T-helper 22 cell (primary cell): Measurements from ENCODE around the gene PDZD7.

ENCODE experiments used
- DNase-seq: peaks from one replicate; pipeline ENCODE4 v3.0.0-alpha.2; 2020; ENCODE audit warnings: low read depth

Gene PDZD7

DNA sequence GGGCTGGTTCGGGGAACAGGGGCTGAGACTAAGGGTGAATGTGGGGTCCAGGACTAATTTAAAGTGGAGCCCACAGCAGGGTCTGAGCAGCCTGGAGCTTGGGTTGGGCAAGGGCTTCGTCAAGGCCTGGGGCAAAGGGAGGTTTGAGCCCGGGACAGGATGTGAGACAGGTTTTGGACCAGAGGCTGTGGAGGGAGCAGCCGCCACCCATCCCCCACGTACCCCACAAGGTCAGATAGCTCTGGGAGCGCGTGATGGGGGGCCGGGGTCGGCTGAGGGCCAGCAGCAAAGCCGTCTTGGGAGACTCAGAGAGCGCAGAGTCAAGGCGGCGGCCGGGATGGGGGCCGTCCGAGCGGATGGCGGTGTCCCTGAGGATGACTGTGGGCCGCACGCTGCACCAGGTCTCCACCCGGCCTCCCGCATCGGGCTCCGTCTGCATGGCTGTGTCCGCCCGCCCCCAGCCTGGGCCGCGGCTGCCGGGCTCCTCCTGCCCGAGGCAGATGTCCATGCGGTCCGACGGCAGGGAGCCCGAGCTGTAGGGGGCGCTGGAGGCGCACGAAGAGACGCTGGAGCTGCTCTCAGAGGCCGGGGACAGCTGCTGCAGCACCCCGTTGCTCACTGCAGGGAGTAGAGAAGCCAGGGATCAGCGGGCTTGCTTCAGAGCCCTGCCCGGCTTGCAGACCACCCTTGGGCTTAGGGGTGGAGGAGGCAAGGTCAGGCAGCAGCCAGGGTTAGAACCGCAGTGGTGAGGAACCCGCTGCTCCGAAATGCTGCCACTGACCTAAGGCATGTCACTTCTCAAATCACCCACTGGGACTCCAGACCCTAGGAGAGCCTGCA, 12.1 kb downstream of the PDZD7 start:
- DNase-seq, result peak; percentile 30

DNA sequence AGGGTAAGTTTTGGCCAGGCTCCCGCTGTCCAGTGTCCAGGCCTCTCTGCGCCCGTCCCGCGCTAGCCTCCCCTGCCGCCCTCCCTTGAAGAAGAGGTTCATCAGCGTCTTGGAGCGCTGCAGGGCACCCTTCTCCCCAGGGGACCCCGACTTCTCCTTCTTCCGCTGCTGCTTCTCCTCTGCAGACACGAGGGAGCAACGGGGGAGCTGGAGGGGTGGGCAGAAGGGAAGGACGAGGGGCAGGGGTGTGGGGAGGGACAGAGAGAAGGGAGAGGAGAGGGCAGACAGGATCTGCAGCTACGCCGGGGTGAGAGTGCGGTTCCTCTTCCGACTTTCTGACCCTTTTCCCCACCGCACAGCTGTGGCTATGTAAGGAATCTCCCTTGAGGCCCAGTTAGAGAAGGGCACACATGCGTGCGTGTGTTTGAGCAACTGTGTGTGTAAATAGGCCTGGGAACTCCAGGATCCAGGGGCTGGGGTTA, 12.8 kb downstream of the PDZD7 start:
- DNase-seq, result no peak

DNA sequence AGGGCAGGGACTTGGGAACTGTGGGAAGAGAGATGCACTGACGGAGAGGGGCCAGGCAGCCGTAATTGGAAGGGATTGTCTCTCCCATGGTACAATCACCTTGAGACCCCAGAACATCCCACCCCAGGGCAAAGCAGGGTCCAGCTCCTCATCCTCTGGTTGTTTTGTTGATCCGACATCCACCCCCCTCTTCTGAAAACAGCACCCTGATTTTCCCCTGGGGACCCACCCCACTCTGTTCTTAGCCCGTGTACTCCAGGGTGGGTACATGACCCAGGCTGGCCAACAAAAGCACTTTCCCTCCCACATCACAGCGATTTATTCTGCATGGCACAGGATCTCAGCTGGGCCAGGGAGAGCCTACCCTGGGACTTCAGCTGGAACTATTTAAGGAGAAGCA, 14.1 kb downstream of the PDZD7 start:
- no peak for DNase-seq

DNA sequence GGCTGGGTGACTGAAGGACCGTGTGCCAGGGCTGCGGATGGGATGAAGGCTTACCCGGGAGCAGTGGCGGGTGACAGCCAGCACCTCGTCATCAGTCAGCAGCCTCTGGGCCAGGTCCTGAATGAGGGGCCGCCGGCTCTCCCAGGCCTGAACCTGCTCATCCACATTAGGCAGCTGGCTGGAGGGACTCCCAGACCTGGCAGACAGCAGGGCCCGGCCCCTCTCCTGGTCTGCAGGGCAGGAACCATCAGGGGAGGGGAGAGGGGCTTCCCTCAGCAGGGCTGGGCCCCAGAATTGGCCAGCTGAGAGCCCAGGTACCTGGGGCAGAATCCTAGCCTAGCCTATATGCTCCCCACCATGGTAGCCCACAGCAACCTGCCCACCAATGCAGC, 15.4 kb downstream of the PDZD7 start:
- no peak for DNase-seq

DNA sequence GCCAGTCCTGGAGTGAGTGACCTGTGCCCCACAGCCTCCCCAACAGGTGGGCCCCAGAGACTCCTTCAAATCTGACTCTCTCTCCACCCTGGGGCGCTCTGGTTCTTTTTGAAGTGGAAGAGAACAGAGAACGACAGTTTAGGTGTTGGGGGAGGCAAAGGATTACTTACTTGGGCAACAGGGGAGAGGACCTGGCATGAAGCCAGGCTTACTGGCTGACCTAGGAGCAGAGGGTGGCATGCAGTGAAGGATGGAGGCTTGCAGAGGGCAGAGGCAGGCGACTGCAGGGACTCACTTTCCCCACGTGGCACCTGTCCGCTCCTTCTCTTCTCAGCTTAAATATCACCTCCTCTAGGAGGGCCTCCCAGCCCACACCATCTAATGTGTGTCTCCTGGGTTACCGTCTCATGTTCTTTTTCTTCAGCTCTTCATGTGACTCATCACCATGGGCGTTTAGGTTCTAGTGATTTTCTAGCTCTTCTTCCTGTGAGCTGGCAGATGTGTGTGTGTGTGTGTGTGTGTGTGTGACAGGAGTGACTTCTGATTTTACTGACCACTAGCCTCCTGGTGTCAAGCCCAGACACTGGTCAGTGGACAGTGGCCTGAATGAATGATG, 15.9 kb downstream of the PDZD7 start:
- DNase-seq, result no peak

DNA sequence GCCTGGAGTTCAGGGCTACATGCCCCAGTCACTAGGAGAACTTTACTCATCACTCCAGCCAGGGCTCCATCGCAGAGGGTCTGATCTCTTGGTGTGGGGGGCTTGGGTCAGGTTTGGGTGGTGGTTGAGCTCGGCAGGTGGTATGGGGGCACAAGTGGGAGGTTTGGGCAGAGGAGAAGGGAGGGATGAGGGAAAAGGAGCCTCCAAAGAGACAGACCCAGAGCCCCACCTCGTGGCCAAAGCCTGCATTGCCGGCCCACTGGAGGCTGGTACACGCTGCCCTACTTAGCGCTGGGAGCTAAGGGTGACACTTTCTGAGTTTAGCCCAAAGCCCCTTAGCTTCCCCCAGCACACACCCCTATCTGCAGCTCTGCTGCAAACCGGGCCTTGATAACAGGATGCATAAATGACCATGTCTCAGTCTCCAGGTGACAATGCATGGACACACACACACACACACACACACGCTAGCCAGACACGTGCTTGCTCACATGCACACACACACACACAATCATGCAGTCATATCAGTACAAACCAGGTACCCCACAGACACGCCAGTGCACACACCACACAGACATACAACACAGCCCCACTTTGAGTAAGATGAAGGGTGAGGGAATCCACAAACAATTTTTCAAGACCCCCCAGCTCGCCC, 16.6 kb downstream of the PDZD7 start:
- peak; percentile 25 for DNase-seq

DNA sequence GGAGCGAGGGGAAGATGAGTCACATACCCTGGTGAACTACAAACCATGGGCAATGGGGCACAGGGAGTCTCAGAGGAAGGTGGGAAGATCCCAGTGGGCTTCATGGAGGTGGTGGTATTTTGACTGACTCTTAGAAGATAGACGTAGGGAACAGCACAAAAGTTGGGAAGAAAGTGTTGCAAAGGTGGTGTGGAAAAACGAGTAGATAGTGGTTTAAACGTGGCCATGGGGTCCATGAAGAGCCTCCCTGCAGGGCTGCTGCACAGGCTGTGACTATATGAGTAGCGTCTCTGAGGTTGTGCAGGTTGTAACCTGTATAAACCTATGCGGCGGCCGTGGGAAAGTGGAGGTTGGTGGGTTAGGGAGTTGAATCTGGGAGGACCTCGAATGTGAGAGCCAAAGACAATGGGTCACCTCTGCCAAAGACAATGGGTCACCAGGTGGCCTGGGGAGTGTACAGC, 17.5 kb downstream of the PDZD7 start:
- DNase-seq, result no peak

DNA sequence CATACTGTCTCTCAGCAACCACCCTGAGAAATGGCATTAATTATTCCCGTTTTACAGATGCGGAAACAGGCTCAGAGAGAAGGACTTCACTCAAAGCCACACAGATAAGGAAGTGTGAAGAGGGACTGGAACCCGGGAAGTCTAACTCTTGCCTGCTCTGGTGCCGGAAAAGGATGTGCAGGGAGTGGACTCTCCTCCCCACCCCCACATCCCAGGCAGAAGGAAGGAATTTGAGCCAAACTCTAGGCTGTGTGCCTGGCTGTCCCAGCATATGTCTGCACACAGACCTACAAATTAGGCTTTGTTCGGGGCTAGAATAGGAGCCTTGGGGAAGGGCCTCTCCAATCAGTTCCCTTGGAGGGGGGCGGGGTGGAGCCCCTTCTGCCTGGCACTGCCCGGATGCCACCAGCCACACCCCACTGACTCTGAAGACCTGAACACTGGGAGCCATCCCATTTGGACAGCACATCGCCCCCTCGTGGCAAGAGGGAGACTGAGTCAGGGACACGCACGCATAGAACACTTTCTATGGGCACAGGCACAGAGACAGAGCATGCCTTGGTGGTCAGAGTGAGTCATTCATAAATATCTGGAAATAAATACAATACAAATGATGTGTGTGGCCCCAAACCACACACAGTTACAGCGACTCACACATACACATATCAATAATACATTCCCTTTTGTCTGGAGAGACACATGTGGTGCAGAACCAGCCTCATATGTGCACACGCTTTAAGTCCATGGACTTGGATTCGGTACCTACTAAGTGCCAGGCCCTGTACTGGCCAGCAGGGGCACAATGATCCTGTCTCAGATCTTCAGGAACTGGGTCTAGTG, 18.2 kb downstream of the PDZD7 start:
- peak; percentile 58 for DNase-seq

DNA sequence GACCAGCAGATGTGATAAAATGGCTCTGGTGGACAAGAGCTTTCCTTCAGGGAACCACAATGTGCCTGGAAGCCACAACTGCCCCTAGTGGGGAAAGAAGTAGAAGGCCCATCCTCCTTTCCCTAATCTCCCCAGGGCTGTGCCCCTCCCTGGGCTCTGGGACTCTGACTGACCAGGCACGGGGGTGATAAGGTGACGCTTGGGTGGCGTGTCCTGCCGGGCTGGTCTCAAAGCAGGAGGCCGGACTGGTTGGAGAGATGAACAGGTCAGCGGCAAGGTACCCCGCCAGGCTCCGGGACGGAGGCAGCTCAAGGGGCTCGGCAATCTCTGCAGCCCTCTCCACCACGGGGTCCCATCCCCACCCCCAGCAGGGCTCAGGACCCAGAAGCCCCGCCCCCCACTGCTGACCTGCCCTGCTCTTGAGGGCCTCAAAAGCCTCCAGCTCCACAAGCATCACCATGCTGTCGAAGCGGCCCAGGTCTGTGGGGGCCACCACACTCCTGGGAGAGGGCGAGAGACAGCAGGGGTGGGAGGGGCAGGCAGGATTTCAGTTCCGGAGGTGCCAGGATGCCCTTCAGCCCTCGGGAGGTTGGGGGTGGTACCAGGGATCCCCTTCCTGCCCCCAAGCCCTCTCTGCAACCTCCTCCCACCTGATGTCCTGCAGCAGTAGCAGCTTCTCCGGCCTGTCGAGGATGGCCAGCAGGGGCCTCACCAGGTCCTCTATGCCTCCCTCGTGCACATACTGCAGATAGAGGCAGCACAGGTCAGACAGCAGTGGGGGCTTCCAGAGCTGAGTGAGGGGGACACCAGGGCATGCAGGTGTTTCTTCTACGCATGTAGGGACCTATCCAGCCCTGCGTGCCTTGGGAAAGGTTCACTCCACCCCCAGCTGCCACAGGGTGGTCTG, 19.2 kb downstream of the PDZD7 start:
- DNase-seq, result no peak

DNA sequence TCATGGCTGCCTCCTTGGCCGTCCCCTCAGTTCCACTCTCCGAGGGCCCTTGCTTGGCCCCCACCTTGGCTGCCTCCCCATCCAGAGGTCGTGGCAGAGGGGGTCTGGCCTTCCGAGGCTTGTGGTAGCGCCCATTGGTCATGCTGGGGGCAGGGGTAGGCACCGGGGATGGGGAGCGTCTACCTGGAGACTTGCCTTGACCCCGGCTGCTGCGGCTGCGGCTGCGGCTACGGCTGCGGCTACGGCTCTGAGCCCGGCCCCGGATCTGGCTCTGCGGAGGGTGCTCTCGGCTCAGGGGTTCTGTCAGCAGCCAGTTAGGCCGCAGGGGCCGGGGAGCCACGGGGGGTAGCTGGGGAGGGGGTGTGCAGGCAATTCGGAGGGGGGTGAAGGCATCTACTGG, 20.6 kb downstream of the PDZD7 start:
- DNase-seq, result no peak

DNA sequence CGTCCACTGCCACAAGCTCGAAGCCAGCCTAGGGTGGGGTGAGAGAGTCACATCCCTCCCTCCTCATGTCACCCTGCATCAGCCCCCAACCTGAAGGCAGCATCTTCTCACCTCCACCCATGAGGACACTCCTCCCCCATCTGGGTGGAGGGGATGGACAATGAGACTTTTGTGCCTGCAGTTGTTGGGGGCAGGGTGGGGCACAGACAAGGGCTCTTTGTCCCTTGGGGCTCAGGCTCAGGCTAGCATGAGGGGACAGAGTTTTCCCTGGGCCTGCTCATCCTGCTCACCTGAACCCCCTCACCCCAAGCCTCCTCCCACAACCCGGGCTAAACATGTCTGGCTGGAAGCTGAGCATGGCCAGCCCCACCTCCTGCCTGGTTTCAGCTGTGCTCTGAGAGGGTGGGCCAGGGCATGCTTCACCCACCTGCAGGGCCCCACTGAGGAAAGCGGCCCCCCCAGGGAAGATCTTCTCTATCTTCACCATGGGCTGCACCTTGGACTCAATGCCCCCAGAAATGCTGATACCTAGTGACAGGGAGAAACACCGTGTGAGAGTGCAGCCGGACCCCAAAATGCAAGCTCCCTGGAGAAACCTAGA, 22.0 kb downstream of the PDZD7 start:
- DNase-seq, result no peak

DNA sequence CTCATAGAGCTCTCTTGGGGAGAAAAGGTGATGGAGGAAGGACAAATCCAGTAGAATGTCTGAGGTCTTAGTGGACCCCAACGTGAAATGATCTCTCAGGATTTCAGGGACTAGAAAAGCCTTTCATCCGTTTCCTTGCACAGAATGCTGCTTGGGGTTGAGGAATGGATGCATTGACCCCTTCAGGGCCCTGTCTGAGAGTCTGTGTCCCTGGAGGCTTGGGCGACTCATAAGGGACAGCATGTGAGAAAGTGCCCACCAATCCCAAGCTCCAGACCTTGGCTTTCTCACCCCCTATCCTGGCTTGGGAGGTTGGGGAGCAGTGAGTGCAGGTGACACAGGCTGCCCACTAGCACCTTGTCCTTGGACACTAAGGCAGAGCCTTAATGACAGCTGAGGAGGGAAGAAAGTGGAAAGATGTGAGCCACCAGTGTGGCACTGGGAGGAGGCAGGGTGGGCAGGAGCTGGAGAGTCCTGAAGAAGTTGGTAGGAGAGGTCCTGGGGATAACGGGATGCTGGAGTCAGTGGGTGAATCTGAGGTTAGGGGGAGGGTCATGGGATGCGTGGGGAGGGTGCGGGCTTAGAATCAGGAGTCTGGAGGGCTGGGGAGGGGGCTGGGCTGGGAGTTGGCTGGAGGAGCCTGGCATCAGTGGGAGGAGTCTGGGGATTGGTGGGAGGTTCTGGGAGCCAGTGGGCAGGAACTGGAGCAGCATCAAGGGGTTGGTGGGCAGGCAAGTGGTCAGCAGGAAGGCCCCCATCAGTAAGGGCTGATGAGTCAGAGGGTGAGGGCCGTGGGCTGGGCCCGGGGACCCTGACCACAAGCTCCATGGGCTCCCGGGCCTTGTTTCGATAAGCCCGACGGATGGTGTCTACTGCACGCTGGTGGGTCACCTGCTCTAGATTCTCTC, 22.8 kb downstream of the PDZD7 start:
- DNase-seq, result no peak

DNA sequence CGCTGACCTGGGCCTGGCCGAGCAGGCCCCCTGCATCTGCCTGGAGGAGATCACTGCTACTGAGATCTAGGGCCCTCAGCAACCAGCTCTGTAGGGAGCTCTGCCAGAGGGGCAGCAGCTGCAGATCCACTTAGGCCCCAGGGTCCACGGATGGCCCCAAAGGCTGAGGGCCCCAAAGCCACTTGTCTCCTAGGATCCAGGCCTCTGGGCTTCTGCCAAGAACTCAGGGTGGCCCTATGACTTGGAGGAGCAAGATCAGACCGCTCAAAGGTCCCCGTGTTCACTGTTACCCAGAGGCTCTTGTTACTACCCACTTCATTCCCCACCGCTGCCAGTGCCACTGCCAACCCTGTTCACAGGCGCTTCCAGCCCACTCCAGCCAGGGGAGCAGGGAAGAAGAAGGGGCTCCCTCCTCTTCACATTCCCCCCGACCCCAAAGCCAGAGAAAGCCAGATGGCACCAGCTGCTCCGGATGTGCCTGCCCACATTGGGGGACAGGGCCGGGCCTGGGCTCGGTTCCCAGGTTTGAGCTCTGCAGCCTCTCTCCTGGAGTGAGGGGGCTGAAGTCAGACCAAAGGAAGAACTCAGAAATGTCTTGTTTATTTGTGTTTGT, 23.7 kb downstream of the PDZD7 start:
- DNase-seq, result no peak

DNA sequence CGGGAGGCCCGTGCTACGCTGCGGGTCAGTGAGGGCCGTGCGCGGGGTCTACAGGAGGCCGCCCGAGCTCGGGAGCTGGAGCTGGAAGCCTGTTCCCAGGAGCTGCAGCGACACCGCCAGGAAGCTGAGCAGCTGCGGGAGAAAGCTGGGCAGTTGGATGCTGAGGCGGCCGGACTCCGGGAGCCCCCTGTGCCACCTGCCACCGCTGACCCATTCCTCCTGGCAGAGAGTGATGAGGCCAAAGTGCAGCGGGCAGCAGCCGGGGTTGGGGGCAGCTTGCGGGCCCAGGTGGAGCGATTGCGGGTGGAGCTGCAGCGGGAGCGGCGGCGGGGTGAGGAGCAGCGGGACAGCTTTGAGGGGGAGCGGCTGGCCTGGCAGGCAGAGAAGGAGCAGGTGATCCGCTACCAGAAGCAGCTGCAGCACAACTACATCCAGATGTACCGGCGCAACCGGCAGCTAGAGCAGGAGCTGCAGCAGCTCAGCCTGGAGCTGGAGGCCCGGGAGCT, 24.3 kb downstream of the PDZD7 start:
- DNase-seq, result no peak

DNA sequence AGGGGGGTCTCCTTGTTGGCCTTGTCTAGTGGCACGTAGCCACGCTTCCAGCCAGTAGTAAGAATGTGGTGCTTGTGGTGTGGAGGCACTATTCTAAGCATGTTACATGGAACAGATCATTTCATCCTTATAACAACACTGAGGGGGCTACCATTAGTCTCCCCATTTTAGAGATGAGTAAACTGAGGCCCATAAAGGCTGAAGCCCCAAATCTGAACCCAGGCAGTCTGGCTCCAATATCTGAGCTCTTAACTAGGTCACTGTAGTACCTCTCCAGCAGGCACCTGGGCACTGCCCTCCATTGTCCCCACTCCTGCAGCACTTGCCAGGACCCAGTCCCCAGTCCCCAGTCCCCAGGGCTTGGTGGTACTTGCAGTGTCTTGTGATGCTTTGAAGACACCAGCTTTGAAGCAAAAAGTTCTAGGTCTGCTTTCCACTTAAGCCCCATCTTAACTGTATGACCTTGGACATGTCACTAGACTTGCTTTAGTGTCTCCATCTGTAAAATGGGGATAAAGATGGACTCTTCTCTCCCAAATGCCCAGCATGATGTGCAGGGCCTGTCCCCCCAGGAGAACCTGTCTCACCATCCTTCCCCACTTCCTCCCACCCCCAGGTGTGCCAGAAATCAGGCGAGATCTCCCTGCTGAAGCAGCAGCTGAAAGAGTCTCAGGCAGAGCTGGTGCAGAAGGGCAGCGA, 24.9 kb downstream of the PDZD7 start:
- DNase-seq, result no peak

DNA sequence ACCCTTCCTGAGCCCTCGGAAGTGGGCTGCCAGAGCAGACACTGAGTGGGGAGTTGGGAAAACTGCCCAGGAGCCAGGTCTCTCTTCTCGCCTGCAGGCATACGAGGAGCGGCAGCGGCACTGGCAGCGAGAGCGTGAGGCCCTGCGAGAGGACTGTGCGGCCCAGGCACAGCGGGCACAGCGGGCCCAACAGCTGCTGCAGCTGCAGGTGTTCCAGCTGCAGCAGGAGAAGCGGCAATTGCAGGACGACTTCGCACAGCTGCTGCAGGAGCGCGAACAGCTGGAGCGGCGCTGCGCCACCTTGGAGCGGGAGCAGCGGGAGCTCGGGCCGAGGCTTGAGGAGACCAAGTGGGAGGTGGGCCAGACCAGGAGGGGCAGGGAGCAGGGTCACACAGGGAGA, 25.6 kb downstream of the PDZD7 start:
- DNase-seq, result no peak

DNA sequence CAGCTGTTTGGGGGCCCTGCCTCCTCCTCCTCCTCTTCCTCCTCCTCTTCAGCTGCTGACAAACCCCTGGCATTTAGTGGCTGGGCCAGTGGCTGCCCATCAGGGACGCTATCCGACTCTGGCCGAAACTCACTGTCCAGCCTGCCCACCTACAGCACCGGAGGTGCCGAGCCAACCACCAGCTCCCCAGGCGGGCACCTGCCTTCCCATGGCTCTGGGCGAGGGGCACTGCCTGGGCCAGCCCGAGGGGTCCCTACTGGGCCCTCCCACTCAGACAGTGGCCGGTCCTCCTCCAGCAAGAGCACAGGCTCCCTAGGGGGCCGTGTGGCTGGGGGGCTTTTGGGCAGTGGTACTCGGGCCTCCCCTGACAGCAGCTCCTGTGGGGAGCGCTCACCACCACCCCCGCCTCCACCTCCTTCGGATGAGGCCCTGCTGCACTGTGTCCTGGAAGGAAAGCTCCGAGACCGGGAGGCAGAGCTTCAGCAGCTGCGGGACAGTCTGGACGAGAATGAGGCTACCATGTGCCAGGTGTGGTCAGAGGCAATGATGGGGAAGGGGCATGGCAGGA, 27.2 kb downstream of the PDZD7 start:
- no peak for DNase-seq

DNA sequence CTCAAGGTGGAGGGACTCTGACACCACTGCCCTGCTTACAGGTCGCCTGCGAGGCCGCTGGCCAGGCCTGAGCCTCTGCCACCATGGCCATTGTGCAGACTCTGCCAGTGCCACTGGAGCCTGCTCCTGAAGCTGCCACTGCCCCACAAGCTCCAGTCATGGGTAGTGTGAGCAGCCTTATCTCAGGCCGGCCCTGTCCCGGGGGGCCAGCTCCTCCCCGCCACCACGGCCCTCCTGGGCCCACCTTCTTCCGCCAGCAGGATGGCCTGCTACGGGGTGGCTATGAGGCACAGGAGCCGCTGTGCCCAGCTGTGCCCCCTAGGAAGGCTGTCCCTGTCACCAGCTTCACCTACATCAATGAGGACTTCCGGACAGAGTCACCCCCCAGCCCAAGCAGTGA, 28.5 kb downstream of the PDZD7 start:
- DNase-seq, result no peak
